ENCODE data around the gene NHSL2. TPM values are rescaled to one million over a fixed set of nuclear protein-coding genes. Genes with fewer than 3 reads are reported as not detected.

Gene NHSL2
- polyA plus RNA-seq, 1 of the 3 experiments (the other 2 are of a cell fraction): 0.61 TPM

- 49% methylated on average over 6 of the region's 6 CpGs for WGBS (ENCODE audit: low lambda C conversion rate)
- no peaks in the 10 kb centered on the region for H4K20me1 ChIP-seq (ENCODE audit: insufficient read depth)
- no peak overlapping the region for H2AFZ ChIP-seq (ENCODE audit: low read depth)
- peaks cover 19% of the 10 kb centered on the region for H3K27me3 ChIP-seq (ENCODE audit: insufficient read depth)
- H3K36me3 ChIP-seq (replicated peaks in 1 of 2; ENCODE audit: control insufficient read depth in 1 of 2, insufficient read depth in 2 of 2, low read length in 1 of 2): no peaks in the 10 kb centered on the region
- no peak overlapping the region for H3K9ac ChIP-seq
- H3K27ac ChIP-seq (ENCODE audit: low read depth in 2 of 2, low read length in 1 of 2): peak overlapping the region in 1 of 2 experiments; percentile 86; a peak in 1 of 4 replicates
- no peak overlapping the region for H3K4me2 ChIP-seq
- H3K4me1 ChIP-seq (ENCODE audit: control insufficient read depth in 1 of 2, insufficient read depth in 2 of 2, low read depth in 1 of 2, low read length in 1 of 2): peaks cover 9 to 72% of the 10 kb centered on the region in 2 experiments; a peak in 3 of 4 replicates
- H3K79me2 ChIP-seq (ENCODE audit: insufficient read depth): no peaks in the 10 kb centered on the region
- H3K9me2 ChIP-seq: no peaks in the 10 kb centered on the region
- TF ChIP-seq CTCF (IDR thresholded peaks at IDR 0.05) (peak; percentile 56), EZH2phosphoT487 (IDR thresholded peaks at IDR 0.05; ENCODE audit: borderline replicate concordance, low read depth) (no peak), RAD21 (IDR thresholded peaks at IDR 0.05; ENCODE audit: low read length) (peak; percentile 41), RXRA (IDR thresholded peaks at IDR 0.05; ENCODE audit: borderline replicate concordance, low read depth) (no peak), SMC3 (IDR thresholded peaks at IDR 0.05; ENCODE audit: low read depth, low read length) (0 out of 2 replicates have a peak, but pooled peaks have one; percentile 11), MAX (IDR thresholded peaks at IDR 0.05; ENCODE audit: low read depth) (no peak), JUND (IDR thresholded peaks at IDR 0.05) (no peak)
- no peaks in the 10 kb centered on the region for H3K9me3 ChIP-seq
- H3K4me3 ChIP-seq (ENCODE audit: low read depth in 2 of 2, low read length in 1 of 2): no peak overlapping the region; a peak in 1 of 4 replicates
- DNase-seq: peak; percentile 49
- CTCF ChIA-PET: interaction anchor here (0.8 to 15.8 kb wide), 10 partner anchors 9 to 131 kb away, joined by 3 to 257 read pairs (median 28); no protein-coding TSS in a partner anchor
- POLR2A ChIA-PET: interaction anchor here (2.3 kb wide), 1 partner anchor 52 kb away, joined by 7 read pairs; the partner anchor contains the start of gene PIN4
- H3F3A ChIP-seq (replicated peaks; ENCODE audit: insufficient read depth): no peaks in the 10 kb centered on the region
Measured at GRCh38 chrX:72128881-72129280, 218.2 kb downstream of the NHSL2 start.

- no peak for TF ChIP-seq FOXJ3 (CRISPR knock-in tag; IDR thresholded peaks at IDR 0.05)
- POLR2A ChIA-PET: interaction anchor here (1.2 to 2.3 kb wide), 3 partner anchors 48 to 80 kb away, joined by 4 to 7 read pairs (median 4); partner anchors contain the start of gene PIN4
Measured at GRCh38 chrX:72129661-72130060, 219.0 kb downstream of the NHSL2 start.

More at GRCh38 chrX:72129661-72130060, 219.0 kb downstream of the NHSL2 start:
- 81% methylated on average over 15 of the region's 16 CpGs for WGBS (ENCODE audit: low lambda C conversion rate)
- Histone ChIP-seq H3F3A (replicated peaks; ENCODE audit: insufficient read depth) (no peaks in the 10 kb centered on the region), H3K79me2 (ENCODE audit: insufficient read depth) (no peaks in the 10 kb centered on the region), H4K20me1 (ENCODE audit: insufficient read depth) (no peaks in the 10 kb centered on the region), H3K27me3 (ENCODE audit: insufficient read depth) (peaks cover 19% of the 10 kb centered on the region), H3K4me2 (no peak overlapping the region), H3K9me2 (no peaks in the 10 kb centered on the region), H3K27ac (ENCODE audit: low read depth in 2 of 2, low read length in 1 of 2) (no peak overlapping the region; a peak in 1 of 4 replicates), H3K36me3 (replicated peaks in 1 of 2; ENCODE audit: control insufficient read depth in 1 of 2, insufficient read depth in 2 of 2, low read length in 1 of 2) (no peaks in the 10 kb centered on the region), H3K4me3 (ENCODE audit: low read depth in 2 of 2, low read length in 1 of 2) (no peak overlapping the region), H2AFZ (ENCODE audit: low read depth) (no peak overlapping the region), H3K9me3 (no peaks in the 10 kb centered on the region), H3K9ac (no peak overlapping the region), H3K4me1 (ENCODE audit: control insufficient read depth in 1 of 2, insufficient read depth in 2 of 2, low read depth in 1 of 2, low read length in 1 of 2) (peaks cover 9 to 65% of the 10 kb centered on the region in 2 experiments; a peak in 3 of 4 replicates)
- DNase-seq: no peak
- CTCF ChIA-PET: interaction anchor here (0.8 to 15.8 kb wide), 5 partner anchors 21 to 131 kb away, joined by 3 to 257 read pairs (median 29); no protein-coding TSS in a partner anchor
